Keratinocyte (primary cell): ENCODE data around the gene CHID1. TPM values are rescaled to one million over a fixed set of nuclear protein-coding genes. Genes with fewer than 3 reads are reported as not detected.

Experiments
- DNase-seq: peaks from one replicate; pipeline ENCODE4 v3.0.0-alpha.2; 2011; ENCODE audit warnings: low read depth, missing footprints, low spot score
- FAIRE-seq: peaks from 2 replicates; lab custom pipeline; 2011; peaks lifted over from hg19 to GRCh38; lab: Jason Lieb, UNC
- H2AFZ ChIP-seq: 2 replicates; pipeline ENCODE4 v1.6.0; 2012; ENCODE audit warnings: low read length, control low read depth, inconsistent platforms; ENCODE audit not compliant: control insufficient read depth
- H3K27ac ChIP-seq: 2 replicates; pipeline ENCODE4 v1.5.1; 2011; ENCODE audit warnings: low read length; ENCODE audit not compliant: control insufficient read depth, insufficient read depth
- H3K27me3 ChIP-seq: 3 replicates; pipeline ENCODE4 v1.6.0; 2011; ENCODE audit warnings: low read length; ENCODE audit not compliant: control insufficient read depth, insufficient read depth; ENCODE audit errors: extremely low read depth
- H3K36me3 ChIP-seq, 2 experiments: 2 replicates in 1 of 2; 3 replicates in 1 of 2; pipeline ENCODE4 v1.5.1; 2011; ENCODE audit warnings: low read length in 2 of 2, mild to moderate bottlenecking in 1 of 2; ENCODE audit not compliant: control insufficient read depth in 2 of 2, insufficient read depth in 2 of 2; ENCODE audit errors: extremely low read depth in 1 of 2
- H3K4me1 ChIP-seq: 3 replicates; pipeline ENCODE4 v1.5.1; 2011; ENCODE audit warnings: low read length; ENCODE audit not compliant: control insufficient read depth, insufficient read depth; ENCODE audit errors: extremely low read depth
- H3K4me2 ChIP-seq: 3 replicates; pipeline ENCODE4 v1.6.0; 2011; ENCODE audit warnings: low read depth, low read length; ENCODE audit not compliant: control insufficient read depth, insufficient read depth; ENCODE audit errors: extremely low read depth
- H3K4me3 ChIP-seq, 3 experiments: fragments of 200-600 bp in 1 of 3; sonication (generic) in 1 of 3; 2 replicates in 2 of 3; 3 replicates in 1 of 3; pipeline ENCODE4 v1.5.1; 2011 to 2016; ENCODE audit warnings: low read length in 3 of 3, mild to moderate bottlenecking in 3 of 3, control low read depth in 2 of 3, inconsistent platforms in 1 of 3, low read depth in 1 of 3, mixed read lengths in 1 of 3, mixed run types in 1 of 3, moderate library complexity in 1 of 3; ENCODE audit not compliant: control insufficient read depth in 2 of 3, insufficient read depth in 2 of 3; ENCODE audit errors: extremely low read depth in 1 of 3
- H3K79me2 ChIP-seq: 2 replicates; pipeline ENCODE4 v1.6.0; 2012; ENCODE audit warnings: low read length; ENCODE audit not compliant: control insufficient read depth, insufficient read depth
- H3K9ac ChIP-seq: 3 replicates; pipeline ENCODE4 v1.6.0; 2011; ENCODE audit warnings: low read length; ENCODE audit not compliant: control insufficient read depth, insufficient read depth; ENCODE audit errors: extremely low read depth
- H3K9me1 ChIP-seq: 3 replicates; pipeline ENCODE4 v1.6.0; 2011; ENCODE audit warnings: low read length; ENCODE audit not compliant: control insufficient read depth, insufficient read depth; ENCODE audit errors: extremely low read depth
- H3K9me3 ChIP-seq: 2 replicates; pipeline ENCODE4 v1.5.1; 2012; ENCODE audit warnings: low read depth, low read length; ENCODE audit not compliant: control insufficient read depth
- H4K20me1 ChIP-seq: 3 replicates; pipeline ENCODE4 v1.6.0; 2011; ENCODE audit warnings: low read length; ENCODE audit not compliant: control insufficient read depth, insufficient read depth; ENCODE audit errors: extremely low read depth
- CTCF ChIP-seq, 3 experiments: IDR thresholded peaks in 1 of 3; conservative IDR thresholded peaks in 1 of 3; optimal IDR thresholded peaks in 1 of 3; 2 replicates in 2 of 3; 3 replicates in 1 of 3; pipeline versions ENCODE3 to v1.5.1; 2011; ENCODE audit warnings: low read length in 3 of 3, mild to moderate bottlenecking in 3 of 3, moderate library complexity in 2 of 3, control low read depth in 1 of 3, inconsistent platforms in 1 of 3; ENCODE audit not compliant: insufficient read depth in 2 of 3; ENCODE audit errors: extremely low read depth in 1 of 3
- EZH2 ChIP-seq: IDR thresholded peaks from one replicate; pipeline ENCODE4 v1.6.1; 2012; ENCODE audit warnings: inconsistent platforms, mild to moderate bottlenecking, low read length, moderate library complexity
- dilution Hi-C: fragments of 300-500 bp; cut with MboI; formaldehyde crosslinking; loops from one replicate; pipeline ENCODE4 v1.7.0; 2020; ENCODE audit warnings: low sequenced_read_pairs; ENCODE audit not compliant: extremely low pct_ligation_motif_present
- polyA plus RNA-seq, 5 experiments: library from polyadenylated mRNA; depleted of rRNA in 3 of 5; stranded (reverse) in 3 of 5; stranded (forward) in 1 of 5; unstranded in 1 of 5; fragments of >200 nt; gene quantifications; 1 replicate in 1 of 5; 2 replicates in 3 of 5; 3 replicates in 1 of 5; pipeline versions ENCODE4 v1.2.1 to v1.2.3, GENCODE V29; 2011 to 2012; ENCODE audit warnings: missing spikeins in 2 of 5, low read depth in 1 of 5, low replicate concordance in 1 of 5

Gene CHID1
- polyA plus RNA-seq, 1 donor (not counting 4 experiments of a cell fraction or from before 2014, with no cell fraction given) = 23.0 TPM

GRCh38 chr11:898143-898511 lies 12.5 kb downstream of the CHID1 start:
- Histone ChIP-seq H3K27ac (no peak overlapping the region), H3K27me3 (no peaks in the 10 kb centered on the region), H3K9me3 (no peaks in the 10 kb centered on the region), H2AFZ (no peak overlapping the region), H3K4me1 (no peaks in the 10 kb centered on the region), H3K9ac (no peak overlapping the region), H3K4me3 (no peak overlapping the region), H3K4me2 (no peak overlapping the region), H3K9me1 (no peaks in the 10 kb centered on the region), H4K20me1 (peaks cover 3% of the 10 kb centered on the region), H3K36me3 (peaks cover 23 to 27% of the 10 kb centered on the region in 2 experiments), H3K79me2 (no peaks in the 10 kb centered on the region)
- DNase-seq (no peak), FAIRE-seq (no peak)
- dilution Hi-C loops = no loop called here
- TF ChIP-seq CTCF (optimal IDR thresholded peaks at IDR 0.05 in 1 of 3, IDR thresholded peaks at IDR 0.05 in 1 of 3, conservative IDR thresholded peaks at IDR 0.05 in 1 of 3; ENCODE audit: extremely low read depth in 1 of 3, insufficient read depth in 2 of 3, low read length in 3 of 3) = peak; percentile 13 to 47 (median 17)
- no peak for TF ChIP-seq EZH2

- Histone ChIP-seq H4K20me1 (peaks cover 2% of the 10 kb centered on the region), H2AFZ (no peak overlapping the region), H3K9ac (no peak overlapping the region), H3K4me1 (no peaks in the 10 kb centered on the region), H3K27me3 (no peaks in the 10 kb centered on the region), H3K4me3 (no peak overlapping the region), H3K27ac (no peak overlapping the region), H3K4me2 (no peak overlapping the region), H3K79me2 (no peaks in the 10 kb centered on the region), H3K9me3 (no peaks in the 10 kb centered on the region), H3K36me3 (peaks cover 20 to 21% of the 10 kb centered on the region in 2 experiments), H3K9me1 (no peaks in the 10 kb centered on the region)
- no peak for TF ChIP-seq EZH2
- no peak for TF ChIP-seq CTCF (optimal IDR thresholded peaks at IDR 0.05 in 1 of 3, IDR thresholded peaks at IDR 0.05 in 1 of 3, conservative IDR thresholded peaks at IDR 0.05 in 1 of 3; ENCODE audit: extremely low read depth in 1 of 3, insufficient read depth in 2 of 3, low read length in 3 of 3)
- dilution Hi-C loops = no loop called here
- DNase-seq = no peak
- no peak for FAIRE-seq
These were observed 13.1 kb downstream of the CHID1 start for GRCh38 chr11:897253-898142.
